Measurements from ENCODE around the gene HDGF.
A peak's percentile ranks its signal among the peaks of the same experiment; 100 is the strongest.

HDGF gene

GRCh38 chr1:156751451-156751756 is at the start of gene HDGF:
Gene HDGF, minus strand, starts transcription at chr1:156751675. Its CDS starts 246 bp downstream, at chr1:156751429.
- no peak for DNase-seq (ENCODE audit: low spot score)
- H3K36me3 Mint-ChIP-seq (ENCODE audit: low read depth): peaks cover 23% of the 10 kb centered on the region
- peak within 1 kb of the TSS; percentile 98 for H3K4me3 Mint-ChIP-seq
- H3K27me3 Mint-ChIP-seq (ENCODE audit: low read depth): no peaks in the 10 kb centered on the region
- H3K4me1 Mint-ChIP-seq (ENCODE audit: low read depth): peaks cover 42% of the 10 kb centered on the region
- H3K27ac Mint-ChIP-seq: peak within 1 kb of the TSS; percentile 96
- no peaks in the 10 kb centered on the region for H3K9me3 Mint-ChIP-seq

GRCh38 chr1:156797212-156797871 is 45.9 kb upstream of the HDGF start:
- H3K27me3 Mint-ChIP-seq (ENCODE audit: low read depth): no peaks in the 10 kb centered on the region
- no peak overlapping the region for H3K27ac Mint-ChIP-seq
- DNase-seq (ENCODE audit: low spot score): peak; percentile 36
- peaks cover 49% of the 10 kb centered on the region for H3K36me3 Mint-ChIP-seq (ENCODE audit: low read depth)
- H3K4me1 Mint-ChIP-seq (ENCODE audit: low read depth): peaks cover 16% of the 10 kb centered on the region
- no peak overlapping the region for H3K4me3 Mint-ChIP-seq
- H3K9me3 Mint-ChIP-seq: no peaks in the 10 kb centered on the region

- Mint-ChIP-seq H3K27me3 (ENCODE audit: low read depth) (no peaks in the 10 kb centered on the region), H3K27ac (no peak overlapping the region), H3K4me1 (ENCODE audit: low read depth) (peaks cover 11% of the 10 kb centered on the region), H3K36me3 (ENCODE audit: low read depth) (peaks cover 50% of the 10 kb centered on the region), H3K9me3 (no peaks in the 10 kb centered on the region), H3K4me3 (no peak overlapping the region)
- no peak for DNase-seq (ENCODE audit: low spot score)
Measured at GRCh38 chr1:156796340-156797097, 45.0 kb upstream of the HDGF start.

- Mint-ChIP-seq H3K27ac (no peak overlapping the region), H3K36me3 (ENCODE audit: low read depth) (peaks cover 50% of the 10 kb centered on the region), H3K4me1 (ENCODE audit: low read depth) (peaks cover 4% of the 10 kb centered on the region), H3K4me3 (no peak overlapping the region), H3K9me3 (no peaks in the 10 kb centered on the region), H3K27me3 (ENCODE audit: low read depth) (no peaks in the 10 kb centered on the region)
- no peak for DNase-seq (ENCODE audit: low spot score)
Measured at GRCh38 chr1:156795787-156796186, 44.3 kb upstream of the HDGF start.

GRCh38 chr1:156795374-156795733 is 43.9 kb upstream of the HDGF start:
- Mint-ChIP-seq H3K4me3 (no peak overlapping the region), H3K36me3 (ENCODE audit: low read depth) (peaks cover 47% of the 10 kb centered on the region), H3K9me3 (no peaks in the 10 kb centered on the region), H3K27me3 (ENCODE audit: low read depth) (no peaks in the 10 kb centered on the region), H3K27ac (no peak overlapping the region), H3K4me1 (ENCODE audit: low read depth) (peaks cover 3% of the 10 kb centered on the region)
- no peak for DNase-seq (ENCODE audit: low spot score)

- Mint-ChIP-seq H3K9me3 (no peaks in the 10 kb centered on the region), H3K36me3 (ENCODE audit: low read depth) (peaks cover 49% of the 10 kb centered on the region), H3K4me1 (ENCODE audit: low read depth) (peaks cover under 1% of the 10 kb centered on the region), H3K4me3 (no peak overlapping the region), H3K27me3 (ENCODE audit: low read depth) (no peaks in the 10 kb centered on the region), H3K27ac (no peak overlapping the region)
- no peak for DNase-seq (ENCODE audit: low spot score)
Measured at GRCh38 chr1:156794506-156795373, 43.3 kb upstream of the HDGF start.

- H3K4me3 Mint-ChIP-seq: no peak overlapping the region
- peaks cover 44% of the 10 kb centered on the region for H3K36me3 Mint-ChIP-seq (ENCODE audit: low read depth)
- no peaks in the 10 kb centered on the region for H3K9me3 Mint-ChIP-seq
Measured at GRCh38 chr1:156789621-156790318, 38.3 kb upstream of the HDGF start.

GRCh38 chr1:156788136-156788535 is 36.7 kb upstream of the HDGF start:
- Mint-ChIP-seq H3K4me3 (no peak overlapping the region), H3K9me3 (no peaks in the 10 kb centered on the region), H3K36me3 (ENCODE audit: low read depth) (peaks cover 41% of the 10 kb centered on the region), H3K4me1 (ENCODE audit: low read depth) (peaks cover 2% of the 10 kb centered on the region), H3K27ac (no peak overlapping the region), H3K27me3 (ENCODE audit: low read depth) (no peaks in the 10 kb centered on the region)
- no peak for DNase-seq (ENCODE audit: low spot score)

More at GRCh38 chr1:156789621-156790318, 38.3 kb upstream of the HDGF start:
- Mint-ChIP-seq H3K27ac (no peak overlapping the region), H3K4me1 (ENCODE audit: low read depth) (peaks cover 2% of the 10 kb centered on the region), H3K27me3 (ENCODE audit: low read depth) (no peaks in the 10 kb centered on the region)
- DNase-seq (ENCODE audit: low spot score): no peak

- peaks cover 51% of the 10 kb centered on the region for H3K36me3 Mint-ChIP-seq (ENCODE audit: low read depth)
- peaks cover 7% of the 10 kb centered on the region for H3K4me1 Mint-ChIP-seq (ENCODE audit: low read depth)
- H3K27ac Mint-ChIP-seq: no peak overlapping the region
- no peaks in the 10 kb centered on the region for H3K9me3 Mint-ChIP-seq
- no peak overlapping the region for H3K4me3 Mint-ChIP-seq
- no peaks in the 10 kb centered on the region for H3K27me3 Mint-ChIP-seq (ENCODE audit: low read depth)
- DNase-seq (ENCODE audit: low spot score): no peak
Measured at GRCh38 chr1:156786640-156787039, 35.2 kb upstream of the HDGF start.

- Mint-ChIP-seq H3K27me3 (ENCODE audit: low read depth) (no peaks in the 10 kb centered on the region), H3K9me3 (no peaks in the 10 kb centered on the region), H3K36me3 (ENCODE audit: low read depth) (peaks cover 49% of the 10 kb centered on the region), H3K4me3 (no peak overlapping the region), H3K4me1 (ENCODE audit: low read depth) (peaks cover 10% of the 10 kb centered on the region), H3K27ac (no peak overlapping the region)
- DNase-seq (ENCODE audit: low spot score): no peak
Measured at GRCh38 chr1:156785458-156785857, 34.0 kb upstream of the HDGF start.

- H3K9me3 Mint-ChIP-seq: no peaks in the 10 kb centered on the region
- H3K4me3 Mint-ChIP-seq: no peak overlapping the region
- no peak for DNase-seq (ENCODE audit: low spot score)
- H3K36me3 Mint-ChIP-seq (ENCODE audit: low read depth): peaks cover 30% of the 10 kb centered on the region
- no peaks in the 10 kb centered on the region for H3K27me3 Mint-ChIP-seq (ENCODE audit: low read depth)
- H3K4me1 Mint-ChIP-seq (ENCODE audit: low read depth): peaks cover 17% of the 10 kb centered on the region
- H3K27ac Mint-ChIP-seq: no peak overlapping the region
Measured at GRCh38 chr1:156781585-156782186, 30.2 kb upstream of the HDGF start.

- Mint-ChIP-seq H3K4me1 (ENCODE audit: low read depth) (peaks cover 32% of the 10 kb centered on the region), H3K36me3 (ENCODE audit: low read depth) (peaks cover 25% of the 10 kb centered on the region), H3K27me3 (ENCODE audit: low read depth) (no peaks in the 10 kb centered on the region), H3K4me3 (no peak overlapping the region), H3K27ac (peak overlapping the region; percentile 5), H3K9me3 (no peaks in the 10 kb centered on the region)
- no peak for DNase-seq (ENCODE audit: low spot score)
Measured at GRCh38 chr1:156777573-156777972, 26.1 kb upstream of the HDGF start.

- no peaks in the 10 kb centered on the region for H3K9me3 Mint-ChIP-seq
- no peak overlapping the region for H3K27ac Mint-ChIP-seq
- peaks cover 35% of the 10 kb centered on the region for H3K4me1 Mint-ChIP-seq (ENCODE audit: low read depth)
- no peak overlapping the region for H3K4me3 Mint-ChIP-seq
- DNase-seq (ENCODE audit: low spot score): no peak
- H3K27me3 Mint-ChIP-seq (ENCODE audit: low read depth): no peaks in the 10 kb centered on the region
- H3K36me3 Mint-ChIP-seq (ENCODE audit: low read depth): peaks cover 19% of the 10 kb centered on the region
Measured at GRCh38 chr1:156776942-156777341, 25.5 kb upstream of the HDGF start.
